Measurements from ENCODE around the gene AKAP7. TPM values are rescaled to one million over a fixed set of nuclear protein-coding genes. Genes with fewer than 3 reads are reported as not detected.

AKAP7 gene
- polyA plus RNA-seq, 2 of the 4 experiments (the other 2 are of a cell fraction) = 2.5 to 3.7 TPM

- no peak for TF ChIP-seq SMC3 (IDR thresholded peaks at IDR 0.05)
- TF ChIP-seq, protein P1, sequence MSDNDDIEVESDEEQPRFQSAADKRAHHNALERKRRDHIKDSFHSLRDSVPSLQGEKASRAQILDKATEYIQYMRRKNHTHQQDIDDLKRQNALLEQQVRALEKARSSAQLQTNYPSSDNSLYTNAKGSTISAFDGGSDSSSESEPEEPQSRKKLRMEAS (IDR thresholded peaks at IDR 0.05) = no peak
- TF ChIP-seq, protein P2, sequence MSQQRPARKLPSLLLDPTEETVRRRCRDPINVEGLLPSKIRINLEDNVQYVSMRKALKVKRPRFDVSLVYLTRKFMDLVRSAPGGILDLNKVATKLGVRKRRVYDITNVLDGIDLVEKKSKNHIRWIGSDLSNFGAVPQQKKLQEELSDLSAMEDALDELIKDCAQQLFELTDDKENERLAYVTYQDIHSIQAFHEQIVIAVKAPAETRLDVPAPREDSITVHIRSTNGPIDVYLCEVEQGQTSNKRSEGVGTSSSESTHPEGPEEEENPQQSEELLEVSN (IDR thresholded peaks at IDR 0.05; ENCODE audit: borderline replicate concordance, low read depth) = no peak
- no peak for TF ChIP-seq FOSL2 (IDR thresholded peaks at IDR 0.05)
- TF ChIP-seq FOSL2 (CRISPR knock-in tag; IDR thresholded peaks at IDR 0.05) = no peak
- no peak for TF ChIP-seq TFCP2L1 (CRISPR knock-in tag; IDR thresholded peaks at IDR 0.05)
- no peak for TF ChIP-seq NPAS2 (CRISPR knock-in tag; IDR thresholded peaks at IDR 0.05; ENCODE audit: borderline replicate concordance)
- TF ChIP-seq MAFK (IDR thresholded peaks at IDR 0.05; ENCODE audit: partially characterized antibody) = no peak
Measured at GRCh38 chr6:131129689-131130553, 5.3 kb upstream of the AKAP7 start (continued).

GRCh38 chr6:131130554-131130940 is 4.7 kb upstream of the AKAP7 start:
- H3K4me3 ChIP-seq = no peak overlapping the region
- whole genome bisulfite sequencing (ENCODE audit: missing lambda C conversion rate) = 88% methylated on average over 5 of the region's 5 CpGs
- FAIRE-seq (no peak), DNase-seq (ENCODE audit: low read depth in 1 of 2, low spot score in 1 of 2) (no peak), ATAC-seq (no peak)
- TF ChIP-seq TP53 (CRISPR knock-in tag; IDR thresholded peaks at IDR 0.05) = no peak
- TF ChIP-seq HEYL (CRISPR knock-in tag; IDR thresholded peaks at IDR 0.05) = no peak
- TF ChIP-seq, protein P3, sequence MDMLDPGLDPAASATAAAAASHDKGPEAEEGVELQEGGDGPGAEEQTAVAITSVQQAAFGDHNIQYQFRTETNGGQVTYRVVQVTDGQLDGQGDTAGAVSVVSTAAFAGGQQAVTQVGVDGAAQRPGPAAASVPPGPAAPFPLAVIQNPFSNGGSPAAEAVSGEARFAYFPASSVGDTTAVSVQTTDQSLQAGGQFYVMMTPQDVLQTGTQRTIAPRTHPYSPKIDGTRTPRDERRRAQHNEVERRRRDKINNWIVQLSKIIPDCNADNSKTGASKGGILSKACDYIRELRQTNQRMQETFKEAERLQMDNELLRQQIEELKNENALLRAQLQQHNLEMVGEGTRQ (IDR thresholded peaks at IDR 0.05) = no peak
- POLR2A ChIA-PET = no interaction called here
- H3K4me1 ChIP-seq = peaks cover 6% of the 10 kb centered on the region
- H3K27ac ChIP-seq = no peak overlapping the region
- no peak overlapping the region for H3K4me2 ChIP-seq
- CTCF ChIA-PET = interaction anchor here (1.0 to 1.3 kb wide), 2 partner anchors 13 to 245 kb away, joined by 3 to 5 read pairs; no protein-coding TSS in a partner anchor
- no peaks in the 10 kb centered on the region for H3K9me3 ChIP-seq

DNA sequence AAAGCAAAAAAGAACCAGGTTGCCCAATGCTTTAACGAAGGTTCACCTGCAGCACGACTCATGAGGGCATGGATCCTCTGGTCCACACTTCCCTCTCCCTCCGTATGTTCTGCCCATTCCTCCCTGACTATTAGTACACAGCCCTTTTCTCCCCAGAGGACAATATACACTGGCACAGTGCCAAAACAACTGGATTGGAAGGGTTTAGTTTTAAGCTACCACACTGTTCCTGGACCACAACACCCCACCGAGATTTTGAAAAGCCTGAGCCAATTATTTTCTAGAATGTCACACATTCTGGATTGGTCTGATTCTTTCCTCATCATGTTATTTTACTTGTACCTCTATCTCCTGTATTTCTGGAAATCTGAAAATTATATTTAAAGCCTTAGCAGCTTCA is 2.9 kb upstream of the AKAP7 start:
- no peaks in the 10 kb centered on the region for H3K9me3 ChIP-seq
- no peak for FAIRE-seq
- H3K27ac ChIP-seq = no peak overlapping the region
- TF ChIP-seq, protein P3 (IDR thresholded peaks at IDR 0.05) = no peak
- no peak for TF ChIP-seq POLR2AphosphoS2 (conservative IDR thresholded peaks at IDR 0.05; ENCODE audit: low read length)
- TF ChIP-seq BHLHE40 (IDR thresholded peaks at IDR 0.05; ENCODE audit: low read depth, low read length) = no peak
- no peak for TF ChIP-seq EHF (CRISPR knock-in tag; IDR thresholded peaks at IDR 0.05)
- ChIA-PET POLR2A (no interaction called here), CTCF (interaction anchor here (1.1 kb wide), 1 partner anchor 496 kb away, joined by 5 read pairs; the partner anchor contains the start of gene MED23)
- DNase-seq (ENCODE audit: low read depth in 1 of 2, low spot score in 1 of 2) = no peak
- H3K4me2 ChIP-seq = no peak overlapping the region
- no peak for ATAC-seq
- WGBS (ENCODE audit: missing lambda C conversion rate) = 78% methylated on average over 4 of the region's 4 CpGs
- H3K4me3 ChIP-seq = no peak overlapping the region
- peaks cover 10% of the 10 kb centered on the region for H3K4me1 ChIP-seq

- peak overlapping the region; percentile 69 for H3K4me3 ChIP-seq
- TF ChIP-seq KDM1A (IDR thresholded peaks at IDR 0.05; ENCODE audit: low read depth) (no peak), RAD21 (conservative IDR thresholded peaks at IDR 0.05 in 1 of 2, IDR thresholded peaks at IDR 0.05 in 1 of 2) (no peak), RFX5 (IDR thresholded peaks at IDR 0.05) (no peak), EHF (CRISPR knock-in tag; IDR thresholded peaks at IDR 0.05) (no peak), FOSL2 (IDR thresholded peaks at IDR 0.05) (no peak), FOSL2 (CRISPR knock-in tag; IDR thresholded peaks at IDR 0.05) (no peak), NFE2L2 (conservative IDR thresholded peaks at IDR 0.05; ENCODE audit: low read length) (no peak), JUN (IDR thresholded peaks at IDR 0.05) (no peak), JUNB (IDR thresholded peaks at IDR 0.05) (no peak), SREBF2 (IDR thresholded peaks at IDR 0.05) (no peak), CHD4 (IDR thresholded peaks at IDR 0.05; ENCODE audit: borderline replicate concordance) (no peak), CBX2 (IDR thresholded peaks at IDR 0.05; ENCODE audit: borderline replicate concordance, low read depth) (no peak)
- TF ChIP-seq, protein P3 (IDR thresholded peaks at IDR 0.05) = no peak
- ChIA-PET POLR2A (no interaction called here), CTCF (interaction anchor here (0.6 to 1.5 kb wide), 3 partner anchors 75 to 387 kb away, joined by 3 read pairs; no protein-coding TSS in a partner anchor)
- H3K4me2 ChIP-seq = peak overlapping the region; percentile 84
- ATAC-seq (no peak), DNase-seq (ENCODE audit: low read depth in 1 of 2, low spot score in 1 of 2) (no peak), FAIRE-seq (no peak)
- peak overlapping the region; percentile 85 to 98 for H3K27ac ChIP-seq
- H3K4me1 ChIP-seq = peaks cover 10% of the 10 kb centered on the region
- H3K9me3 ChIP-seq = no peaks in the 10 kb centered on the region
- WGBS (ENCODE audit: missing lambda C conversion rate) = 93% methylated on average over 14 of the region's 14 CpGs
Measured at GRCh38 chr6:131134220-131134979, 867 bp upstream of the AKAP7 start.
